ENCODE data around the gene MAPK1IP1L. TPM values are rescaled to one million over a fixed set of nuclear protein-coding genes. Genes with fewer than 3 reads are reported as not detected.
"Not testable (repeated sequence)": the region's sequence is repeated elsewhere in the genome, so short reads cannot be mapped to it uniquely, and the experiment has no call there.

MAPK1IP1L gene
- polyA plus RNA-seq, 1 donor from 2014 or later, result 119 TPM

DNA sequence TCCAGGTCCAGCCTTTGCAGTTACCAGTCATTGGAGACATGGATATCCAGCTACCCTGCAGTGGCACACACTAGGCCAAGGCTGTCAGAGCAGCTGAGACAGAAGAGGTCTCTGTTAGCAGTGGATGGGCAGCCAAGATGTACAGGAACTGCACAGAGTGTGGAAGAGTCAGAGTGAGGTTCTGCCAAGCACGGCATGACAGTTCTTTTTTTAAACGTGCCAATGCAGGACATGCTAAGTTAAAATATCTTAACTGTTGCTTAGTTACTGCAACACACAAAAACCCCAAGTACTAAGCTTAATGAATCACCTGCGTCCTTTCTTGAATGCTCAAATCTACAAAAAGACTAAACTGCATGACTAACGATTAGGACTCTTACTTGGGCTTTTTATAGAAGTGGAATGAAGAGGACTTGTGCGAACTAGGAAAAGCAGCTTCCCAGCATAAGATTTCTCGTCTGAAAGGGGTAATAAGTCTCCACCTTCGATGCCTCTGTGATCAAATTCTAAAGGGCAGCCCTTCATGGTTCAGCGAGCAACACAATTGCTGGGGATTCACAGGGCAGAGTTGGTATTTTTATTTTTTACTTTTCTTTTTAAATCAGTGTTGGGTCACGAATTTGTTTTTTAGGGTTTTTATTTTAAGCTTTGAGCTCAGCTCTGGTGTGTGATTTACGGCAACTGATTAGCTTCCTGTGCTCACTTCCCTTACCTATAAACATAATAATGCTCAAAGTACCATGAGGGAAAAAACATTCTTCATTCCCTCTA is 20.6 kb downstream of the MAPK1IP1L start:
- H3K4me3 Mint-ChIP-seq, result peak overlapping the region; percentile 71 to 93 (median 78)
- H3K4me1 Mint-ChIP-seq, result peaks cover 33 to 47% (median 33%) of the 10 kb centered on the region in 3 donors
- no peaks in the 10 kb centered on the region for H3K9me3 Mint-ChIP-seq
- no peaks in the 10 kb centered on the region for H3K27me3 Mint-ChIP-seq
- peak overlapping the region; percentile 92 to 98 (median 97) for H3K27ac Mint-ChIP-seq
- H3K36me3 Mint-ChIP-seq, result no peaks in the 10 kb centered on the region

DNA sequence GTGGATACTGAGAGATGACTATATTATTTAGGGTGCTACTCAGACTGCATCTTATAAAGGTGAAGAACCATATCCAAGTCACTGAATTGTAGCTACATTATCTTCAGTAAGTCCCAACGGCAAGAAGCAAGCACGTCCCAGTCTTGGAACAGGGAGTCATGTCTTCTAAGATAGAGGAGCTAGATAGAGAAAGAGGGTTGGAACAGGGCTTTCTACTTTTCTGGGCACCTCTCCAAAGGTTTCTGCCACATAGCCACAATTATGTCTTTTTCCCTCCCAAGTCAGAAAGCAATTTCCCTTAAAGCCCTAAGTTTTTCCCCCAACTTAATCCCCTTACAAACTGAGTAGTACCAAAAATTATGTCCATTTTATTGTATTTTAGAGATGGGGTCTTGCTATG is 22.4 kb downstream of the MAPK1IP1L start:
- peak overlapping the region; percentile 8 to 36 (median 16) for H3K27ac Mint-ChIP-seq
- peak overlapping the region in 2 of 4 donors; percentile 19 to 84 for H3K4me3 Mint-ChIP-seq
- no peaks in the 10 kb centered on the region for H3K36me3 Mint-ChIP-seq
- H3K9me3 Mint-ChIP-seq, result no peaks in the 10 kb centered on the region
- H3K4me1 Mint-ChIP-seq, result peaks cover 28 to 42% (median 33%) of the 10 kb centered on the region in 3 donors
- H3K27me3 Mint-ChIP-seq, result no peaks in the 10 kb centered on the region

DNA sequence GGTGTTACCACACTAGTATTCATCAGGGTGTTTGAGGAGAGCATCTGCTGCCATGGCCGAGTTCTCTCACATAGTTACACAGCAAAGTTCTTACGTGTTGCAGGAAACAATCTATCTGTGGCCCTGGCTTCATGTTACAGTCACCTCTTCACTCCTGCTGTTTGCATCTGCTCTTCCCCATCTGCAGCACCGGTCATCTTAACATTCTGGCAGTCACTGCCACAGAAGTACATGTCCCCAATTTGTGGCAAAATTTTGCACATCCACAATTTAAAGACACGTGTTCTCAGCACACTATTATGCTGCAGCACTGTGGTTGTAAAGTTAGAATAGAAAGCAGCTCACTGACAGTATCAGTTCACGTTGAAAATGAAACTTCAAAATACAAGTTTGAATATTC is 23.2 kb downstream of the MAPK1IP1L start:
- Mint-ChIP-seq H3K4me1 (peaks cover 28 to 43% (median 32%) of the 10 kb centered on the region in 3 donors), H3K27ac (peak overlapping the region; percentile 8 to 92 (median 36)), H3K27me3 (no peaks in the 10 kb centered on the region), H3K9me3 (no peaks in the 10 kb centered on the region), H3K4me3 (peak overlapping the region; percentile 19 to 93 (median 81)), H3K36me3 (no peaks in the 10 kb centered on the region)

DNA sequence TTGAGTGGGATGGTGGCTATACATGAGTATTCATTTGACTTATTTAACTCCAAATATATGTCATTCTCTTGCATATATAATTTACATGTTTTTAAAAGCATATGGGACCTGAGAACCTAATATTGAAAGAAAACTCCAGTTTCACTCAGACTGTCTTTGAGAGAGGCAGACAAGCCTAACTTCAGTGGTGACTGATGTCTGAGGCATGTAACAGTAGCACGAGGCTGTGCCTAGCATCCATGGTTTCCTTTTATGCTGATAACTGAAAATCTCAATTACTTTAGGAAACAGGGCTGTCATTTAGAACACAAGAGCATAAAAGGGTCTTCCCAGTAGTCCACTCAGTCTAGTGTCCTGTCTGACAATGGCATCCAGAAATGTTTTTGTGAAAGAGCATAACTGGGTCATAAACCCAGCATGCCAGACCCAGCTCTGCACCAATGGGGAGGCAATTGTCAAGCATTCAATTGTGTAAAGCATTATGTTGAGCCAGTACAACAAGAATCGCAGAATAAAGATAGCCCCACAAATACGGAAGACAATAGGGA is 24.3 kb downstream of the MAPK1IP1L start:
- Mint-ChIP-seq H3K27ac (no peak overlapping the region), H3K4me1 (peaks cover 27 to 42% (median 28%) of the 10 kb centered on the region in 3 donors), H3K36me3 (no peaks in the 10 kb centered on the region), H3K9me3 (no peaks in the 10 kb centered on the region), H3K27me3 (no peaks in the 10 kb centered on the region), H3K4me3 (peak overlapping the region in 2 of 4 donors; percentile 75 to 93)

DNA sequence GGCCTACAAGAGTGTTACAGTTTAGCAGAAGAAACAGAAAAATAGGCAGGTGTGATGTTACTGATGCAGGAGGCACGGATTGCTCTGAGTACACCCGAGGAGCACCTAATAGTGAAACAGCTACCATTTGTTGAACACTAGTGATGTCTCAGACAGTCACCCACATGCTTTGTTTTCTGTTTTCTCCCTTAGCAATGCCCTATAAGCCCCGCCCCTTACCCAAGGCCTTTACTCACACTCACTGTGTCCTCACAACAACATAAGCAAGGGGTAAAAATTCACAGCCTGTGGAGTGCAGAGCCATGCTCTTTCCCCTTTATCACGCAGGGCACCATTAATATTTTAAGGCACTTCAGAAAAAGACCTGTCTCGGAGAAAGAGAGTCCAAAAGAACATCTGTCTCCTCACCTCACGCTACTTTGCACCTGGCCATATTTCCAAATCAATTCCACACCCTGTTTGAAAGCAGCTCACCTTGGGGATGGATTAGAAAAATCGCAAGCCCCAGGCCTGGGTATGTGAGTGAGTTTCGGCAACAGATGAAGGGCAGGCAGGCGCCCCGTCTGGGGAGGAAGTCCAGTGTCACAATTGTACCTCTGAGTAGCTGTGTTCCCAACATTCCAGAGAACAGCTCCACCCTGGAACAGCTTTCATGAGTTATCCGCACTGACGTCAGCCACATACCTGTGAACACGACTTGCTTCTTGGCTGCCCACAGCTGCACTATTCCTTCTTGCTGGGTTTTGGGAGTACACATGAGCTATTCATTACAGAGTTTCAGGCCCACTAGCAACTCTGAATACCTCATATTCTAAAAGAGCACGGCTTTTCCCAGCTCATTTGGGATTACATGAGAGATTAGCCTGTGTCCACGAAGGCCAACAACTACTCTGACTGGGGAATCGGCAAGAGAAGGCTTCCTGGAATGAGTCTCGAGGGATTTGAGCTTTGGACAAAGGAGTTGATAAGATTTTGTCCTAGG is 26.0 kb downstream of the MAPK1IP1L start:
- H3K36me3 Mint-ChIP-seq, result no peaks in the 10 kb centered on the region
- peaks cover 2% of the 10 kb centered on the region for H3K27me3 Mint-ChIP-seq
- H3K9me3 Mint-ChIP-seq, result no peaks in the 10 kb centered on the region
- peaks cover 11 to 24% (median 11%) of the 10 kb centered on the region in 3 donors for H3K4me1 Mint-ChIP-seq
- no peak overlapping the region for H3K4me3 Mint-ChIP-seq
- H3K27ac Mint-ChIP-seq, result no peak overlapping the region

DNA sequence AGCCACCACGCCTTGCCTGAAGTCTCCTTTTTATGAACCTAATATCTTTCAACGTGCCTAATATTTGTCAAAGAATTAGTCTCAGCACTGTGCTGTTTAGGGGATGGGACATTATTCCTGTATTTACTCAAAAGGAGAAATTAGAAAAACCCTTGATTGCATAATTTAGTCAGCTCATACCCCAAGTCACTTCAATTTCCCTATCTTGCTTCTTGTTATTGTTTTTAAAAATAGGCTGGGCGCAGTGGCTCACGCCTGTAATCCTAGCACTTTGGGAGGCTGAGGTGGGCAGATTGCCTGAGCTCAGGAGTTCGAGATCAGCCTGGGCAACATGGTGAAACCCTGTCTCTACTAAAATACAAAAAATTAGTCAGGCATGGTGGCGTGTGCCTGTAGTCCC is 28.5 kb downstream of the MAPK1IP1L start:
- H3K27ac Mint-ChIP-seq, H3K4me3 Mint-ChIP-seq, H3K4me1 Mint-ChIP-seq, H3K36me3 Mint-ChIP-seq, H3K9me3 Mint-ChIP-seq, H3K27me3 Mint-ChIP-seq: not testable (repeated sequence)

DNA sequence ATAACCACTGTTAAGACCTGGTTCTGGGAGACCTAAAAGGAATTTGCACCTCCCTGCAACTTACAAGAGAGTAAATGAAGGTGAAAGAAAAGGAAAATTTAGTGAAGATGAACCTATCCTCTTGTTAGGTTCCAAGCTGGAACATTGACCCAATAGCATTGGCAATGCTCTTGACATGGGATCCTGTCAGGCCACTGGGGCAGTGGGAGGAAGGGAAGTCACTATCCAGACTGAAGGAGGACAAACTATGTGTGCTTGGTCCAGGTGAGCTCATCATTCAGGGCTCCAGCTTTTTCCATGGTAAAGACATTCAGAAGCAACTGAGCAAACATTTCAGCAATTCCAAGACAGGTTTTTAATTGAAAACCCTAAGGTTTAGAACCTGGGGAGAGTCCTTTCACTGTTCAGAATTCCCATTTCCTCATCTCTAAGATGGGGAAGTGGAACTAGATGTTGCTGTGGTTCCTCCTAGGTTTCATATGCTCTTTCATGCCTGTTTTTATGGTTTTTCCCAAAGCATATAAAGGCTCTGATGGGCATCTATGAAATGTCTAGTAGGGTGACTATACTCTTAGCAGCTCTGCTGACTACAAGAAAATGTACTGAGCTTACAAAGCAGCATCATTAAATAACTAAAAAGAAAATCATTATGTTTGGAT is 33.1 kb downstream of the MAPK1IP1L start:
- Mint-ChIP-seq H3K4me3 (no peak overlapping the region), H3K27me3 (peaks cover 2% of the 10 kb centered on the region), H3K9me3 (no peaks in the 10 kb centered on the region), H3K27ac (no peak overlapping the region), H3K36me3 (no peaks in the 10 kb centered on the region), H3K4me1 (peaks cover 0 to 4% (median 2%) of the 10 kb centered on the region in 3 donors)

DNA sequence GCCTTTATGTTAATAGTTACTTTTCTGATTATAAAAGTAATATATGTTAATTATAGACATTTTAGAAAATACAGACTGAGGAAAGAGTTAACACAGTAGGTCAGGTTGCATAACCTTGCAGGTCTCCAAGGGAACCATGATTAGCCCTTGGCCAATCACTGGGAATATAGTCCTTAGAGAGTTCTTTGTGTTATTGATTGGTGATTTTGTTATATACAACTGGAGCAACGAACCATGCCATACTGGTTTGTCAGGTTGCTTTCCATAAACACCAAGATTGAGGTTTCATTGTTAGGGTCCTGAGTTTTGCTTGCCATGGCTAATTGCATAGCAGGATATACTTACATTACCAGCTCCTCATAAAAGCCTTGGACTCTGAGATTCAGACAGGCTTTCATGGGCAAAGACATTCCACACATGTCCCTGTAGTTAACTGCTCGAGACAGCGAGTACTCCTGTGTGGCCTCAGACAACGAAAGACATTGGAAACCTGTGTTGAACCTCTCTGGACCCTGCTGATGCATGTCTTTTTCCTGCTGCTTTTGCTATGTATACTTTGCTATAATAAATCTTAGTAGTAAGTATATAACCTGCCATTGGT is 33.7 kb downstream of the MAPK1IP1L start:
- H3K27me3 Mint-ChIP-seq, result peaks cover 2% of the 10 kb centered on the region
- no peak overlapping the region for H3K27ac Mint-ChIP-seq
- no peaks in the 10 kb centered on the region for H3K9me3 Mint-ChIP-seq
- peaks cover 0 to 5% (median 3%) of the 10 kb centered on the region in 3 donors for H3K4me1 Mint-ChIP-seq
- H3K36me3 Mint-ChIP-seq, result no peaks in the 10 kb centered on the region
- no peak overlapping the region for H3K4me3 Mint-ChIP-seq

DNA sequence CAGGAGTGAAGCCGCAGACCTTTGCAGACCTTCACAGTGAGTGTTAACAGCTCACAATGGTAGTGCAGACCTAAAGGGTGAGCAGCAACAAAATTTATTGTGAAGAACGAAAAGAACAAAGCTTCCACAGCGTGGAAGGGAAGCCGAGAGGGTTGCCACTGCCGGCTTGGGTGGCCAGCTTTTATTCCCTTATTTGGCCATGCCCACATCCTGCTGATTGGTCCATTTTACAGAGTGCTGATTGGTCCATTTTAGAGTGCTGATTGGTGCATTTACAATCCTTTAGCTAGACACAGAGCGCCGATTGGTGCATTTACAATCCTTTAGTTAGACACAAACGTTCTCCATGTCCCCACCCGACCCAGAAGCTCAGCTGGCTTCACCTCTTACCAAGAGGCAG is 35.5 kb downstream of the MAPK1IP1L start:
- H3K27ac Mint-ChIP-seq, result peak overlapping the region in 1 of 3 donors; percentile 16
- no peaks in the 10 kb centered on the region for H3K27me3 Mint-ChIP-seq
- H3K4me1 Mint-ChIP-seq, result peaks cover 0 to 5% (median 3%) of the 10 kb centered on the region in 3 donors
- no peaks in the 10 kb centered on the region for H3K9me3 Mint-ChIP-seq
- no peak overlapping the region for H3K4me3 Mint-ChIP-seq
- H3K36me3 Mint-ChIP-seq, result no peaks in the 10 kb centered on the region

DNA sequence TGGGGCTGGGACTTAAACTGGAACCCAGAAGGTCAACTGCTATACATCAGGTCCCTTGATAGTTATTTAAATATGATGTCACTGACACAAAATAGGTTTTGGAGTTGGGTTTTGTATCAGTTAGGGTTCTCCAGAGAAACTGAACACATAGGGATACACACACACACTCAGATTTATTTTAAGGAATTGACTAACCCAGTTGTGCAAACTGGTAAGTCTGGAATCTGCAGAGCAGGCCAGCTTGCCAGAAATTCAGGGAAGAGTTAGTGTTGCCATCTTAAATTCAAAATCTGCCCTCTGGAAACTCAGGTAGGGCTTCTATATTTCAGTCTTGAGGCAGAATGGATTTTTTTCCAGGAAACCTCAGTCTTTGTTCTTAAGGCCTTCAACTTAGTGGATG is 36.9 kb downstream of the MAPK1IP1L start:
- Mint-ChIP-seq H3K27me3 (no peaks in the 10 kb centered on the region), H3K27ac (no peak overlapping the region), H3K36me3 (peaks cover 2% of the 10 kb centered on the region)

DNA sequence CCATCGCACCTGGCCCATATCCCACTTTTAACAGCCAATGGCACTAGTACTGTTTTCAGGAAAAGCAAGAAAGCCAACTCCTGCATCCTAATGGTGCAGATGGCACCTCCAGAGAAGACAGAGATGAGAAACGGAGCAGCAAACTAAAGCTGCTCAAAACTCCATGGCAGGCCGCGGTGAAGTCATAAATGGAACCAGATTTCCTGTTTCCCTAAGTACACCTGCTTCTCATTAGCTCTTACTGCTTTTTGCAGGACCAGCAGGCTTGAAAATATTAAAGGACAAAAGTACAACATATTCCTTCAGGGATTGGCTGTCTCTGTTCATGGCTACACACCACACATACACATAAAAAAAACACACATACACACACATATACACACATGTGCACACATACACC is 40.9 kb downstream of the MAPK1IP1L start:
- Mint-ChIP-seq H3K27me3 (no peaks in the 10 kb centered on the region), H3K9me3 (no peaks in the 10 kb centered on the region), H3K4me3 (no peak overlapping the region), H3K27ac (peak overlapping the region in 1 of 3 donors; percentile 6), H3K4me1 (peaks cover 4 to 5% (median 4%) of the 10 kb centered on the region in 3 donors), H3K36me3 (peaks cover 2% of the 10 kb centered on the region)

More for the DNA sequence above, 36.9 kb downstream of the MAPK1IP1L start:
- no peaks in the 10 kb centered on the region for H3K9me3 Mint-ChIP-seq
- H3K4me1 Mint-ChIP-seq, result peaks cover 0 to 5% (median 3%) of the 10 kb centered on the region in 3 donors
- no peak overlapping the region for H3K4me3 Mint-ChIP-seq

DNA sequence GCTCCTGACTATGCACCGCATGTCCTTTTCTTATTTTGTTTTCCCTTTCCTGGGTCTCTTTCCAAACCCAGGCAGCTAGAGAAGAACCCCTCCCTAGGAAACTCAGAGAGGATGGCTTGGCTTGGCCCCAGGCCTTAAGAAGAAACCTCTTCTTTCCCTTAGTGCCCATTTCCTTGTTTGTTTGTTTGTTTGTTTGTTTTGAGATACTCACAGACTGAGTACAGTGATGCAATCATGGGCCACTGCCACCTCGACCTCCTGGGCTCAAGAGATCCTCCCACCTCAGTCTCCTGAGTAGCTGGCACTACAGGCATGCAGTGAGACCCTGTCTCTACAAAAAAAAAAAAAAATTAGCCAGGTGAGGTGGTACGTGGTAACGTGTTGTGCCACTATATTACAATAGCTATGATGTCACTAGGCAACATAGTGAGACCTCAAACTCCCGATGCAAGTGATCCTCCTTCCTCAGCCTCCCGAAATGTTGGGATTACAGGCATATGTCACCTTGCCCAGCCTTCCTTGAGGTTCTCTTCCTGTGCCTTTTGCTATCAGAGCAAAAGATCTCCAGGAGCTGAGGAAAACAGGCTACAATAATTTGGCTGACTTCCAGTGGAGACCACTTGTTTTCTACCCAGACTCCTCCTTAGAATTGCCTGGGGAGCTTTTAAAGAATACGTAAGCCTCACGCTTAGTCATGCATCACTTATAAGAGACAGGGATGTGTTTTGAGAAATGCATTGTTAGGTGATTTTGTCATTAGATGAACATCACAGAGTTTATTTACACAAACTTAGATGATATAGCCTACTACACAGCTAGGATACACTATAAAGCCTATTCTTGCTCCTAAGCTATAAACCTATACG is 43.1 kb downstream of the MAPK1IP1L start:
- Mint-ChIP-seq H3K4me3 (no peak overlapping the region), H3K27ac (no peak overlapping the region), H3K9me3 (no peaks in the 10 kb centered on the region), H3K27me3 (no peaks in the 10 kb centered on the region), H3K4me1 (peaks cover 14 to 19% (median 15%) of the 10 kb centered on the region in 3 donors), H3K36me3 (peaks cover 2% of the 10 kb centered on the region)

DNA sequence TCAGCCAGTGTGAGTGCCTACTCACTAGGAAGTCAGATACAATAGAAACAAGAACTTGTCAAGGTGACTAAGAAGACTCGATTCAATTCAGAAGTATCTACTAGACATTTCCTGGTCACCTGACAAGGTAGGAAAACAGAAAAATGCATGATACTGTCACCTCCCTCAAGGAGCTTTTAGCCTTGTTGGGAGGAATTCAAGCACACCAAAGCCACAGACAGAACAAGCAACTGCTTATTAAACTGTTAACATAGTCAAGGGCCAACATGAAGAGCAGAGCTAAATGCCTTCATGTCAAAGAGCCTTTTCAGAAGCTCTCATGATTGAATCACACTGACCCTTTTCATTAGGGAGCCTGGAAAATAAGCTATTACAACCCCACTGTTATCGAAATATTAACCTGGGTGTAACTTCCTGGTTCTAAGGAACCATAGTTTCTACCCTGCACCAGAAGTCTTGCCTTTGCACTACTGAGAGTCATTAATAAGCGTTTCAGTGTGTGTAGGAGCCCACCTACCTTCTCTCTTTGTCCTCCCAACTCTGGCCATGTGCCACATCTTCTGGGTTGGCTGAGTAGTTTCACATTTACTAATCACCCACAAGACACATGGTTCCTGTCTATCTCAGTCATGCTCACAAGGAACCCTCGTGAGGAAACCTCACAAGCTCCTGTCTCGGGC is 46.6 kb downstream of the MAPK1IP1L start:
- Mint-ChIP-seq H3K27me3 (no peaks in the 10 kb centered on the region), H3K4me3 (peak overlapping the region; percentile 10 to 67 (median 48)), H3K9me3 (no peaks in the 10 kb centered on the region), H3K27ac (peak overlapping the region; percentile 20 to 90 (median 56)), H3K4me1 (peaks cover 24 to 38% (median 28%) of the 10 kb centered on the region in 3 donors), H3K36me3 (no peaks in the 10 kb centered on the region)

Measured in IgD-negative memory B cell (primary cell).